GM19238 (cell line): ENCODE measurements around the gene TST.

Experiments used
- DNase-seq: peaks from one replicate; pipeline ENCODE4 v3.0.0; 2011; ENCODE audit warnings: low spot score; ENCODE audit not compliant: insufficient read length

TST gene

DNA sequence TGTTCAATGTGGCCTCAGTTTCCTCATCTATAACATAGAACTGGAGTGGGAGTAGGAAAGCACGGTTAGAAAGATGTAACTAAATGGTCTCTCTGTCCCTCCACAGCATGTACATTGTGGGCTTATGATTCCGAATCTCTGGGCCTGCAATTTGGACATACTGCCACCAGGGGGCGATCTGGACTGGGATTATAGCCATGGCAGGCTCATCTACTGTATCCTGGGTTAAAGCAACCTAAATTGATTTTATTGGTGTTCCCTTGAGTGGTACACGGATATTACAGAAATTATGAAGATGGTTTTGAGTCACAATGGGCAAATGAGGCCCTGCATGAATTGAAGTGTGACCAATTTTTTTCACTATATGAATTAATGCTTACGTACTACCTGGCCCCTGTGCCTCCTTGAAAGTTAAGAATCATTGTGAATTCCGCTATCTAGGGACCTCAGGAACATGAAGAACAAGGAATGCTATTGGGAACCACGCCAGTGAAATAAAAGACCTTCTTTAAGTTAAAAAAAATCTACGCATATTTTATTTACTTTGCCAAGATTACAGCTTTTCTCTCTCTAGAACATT lies 32.9 kb downstream of the TST start:
- no peak for DNase-seq

GRCh38 chr22:36985211-36985889 lies 33.9 kb downstream of the TST start:
- DNase-seq = no peak

DNA sequence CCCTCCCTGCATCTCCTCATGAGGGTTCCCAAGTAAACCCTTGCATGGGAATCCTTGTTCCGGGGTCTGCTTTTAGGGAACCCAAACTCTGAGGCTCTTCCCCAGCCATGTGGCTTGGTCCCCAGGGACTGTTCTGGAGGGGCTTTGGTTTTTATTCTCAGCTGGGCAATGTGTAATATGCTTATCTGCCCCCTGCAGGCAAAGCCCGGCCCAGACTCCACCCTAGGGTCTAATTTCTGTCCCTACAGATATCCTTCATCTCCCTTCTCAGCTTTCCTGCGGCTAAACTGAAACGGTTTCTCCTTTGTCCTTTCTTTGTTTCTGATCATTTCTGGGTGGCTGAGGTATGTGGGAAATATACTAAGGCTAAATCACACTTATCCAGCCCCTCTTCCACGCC lies 37.1 kb downstream of the TST start:
- no peak for DNase-seq

- DNase-seq = no peak
Observed at GRCh38 chr22:36981247-36981775, 37.9 kb downstream of the TST start.

DNA sequence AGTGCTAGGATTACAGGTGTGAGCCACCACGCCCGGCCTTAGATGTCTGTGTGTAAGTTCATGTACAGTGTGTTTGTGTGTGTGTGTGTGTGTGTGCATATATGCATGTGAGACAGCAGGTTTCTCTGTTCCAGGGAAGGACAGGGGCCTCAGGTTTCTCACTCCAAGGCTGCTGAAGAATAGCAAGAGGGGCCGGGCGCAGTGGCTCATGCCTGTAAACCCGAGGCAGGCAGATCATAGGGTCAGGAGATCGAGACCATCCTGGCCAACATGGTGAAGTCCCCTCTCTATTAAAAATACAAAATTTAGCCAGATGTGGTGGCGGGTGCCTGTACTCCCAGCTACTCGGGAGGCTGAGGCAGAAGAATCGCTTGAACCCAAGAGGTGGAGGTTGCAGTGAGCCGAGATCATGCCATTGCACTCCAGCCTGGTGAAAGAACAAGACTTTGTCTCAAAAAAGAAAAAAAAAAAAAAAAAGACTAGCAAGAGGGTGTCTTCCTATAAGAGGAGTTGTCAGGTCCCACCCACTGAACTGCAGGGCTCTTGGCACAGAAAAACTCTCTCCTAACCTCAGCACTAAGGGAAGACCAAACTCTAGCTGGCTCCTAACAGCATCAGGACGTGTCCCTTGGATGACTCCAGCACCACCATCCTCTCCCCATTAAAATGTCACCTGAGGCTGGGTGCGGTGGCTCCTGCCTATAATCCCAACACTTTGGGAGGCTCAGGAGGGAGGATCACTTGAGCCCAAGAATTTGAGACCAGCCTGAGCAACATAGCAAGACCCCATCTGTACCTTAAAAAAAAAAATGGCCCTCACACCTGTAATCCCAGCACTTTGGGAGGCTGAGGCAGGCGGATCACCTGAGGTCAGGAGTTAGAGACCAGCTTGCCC lies 40.0 kb downstream of the TST start:
- no peak for DNase-seq

- peak; percentile 90 for DNase-seq
Observed at GRCh38 chr22:36977947-36978660, 41.1 kb downstream of the TST start.

- peak; percentile 50 for DNase-seq
Observed at GRCh38 chr22:36977401-36977861, 41.8 kb downstream of the TST start.

DNA sequence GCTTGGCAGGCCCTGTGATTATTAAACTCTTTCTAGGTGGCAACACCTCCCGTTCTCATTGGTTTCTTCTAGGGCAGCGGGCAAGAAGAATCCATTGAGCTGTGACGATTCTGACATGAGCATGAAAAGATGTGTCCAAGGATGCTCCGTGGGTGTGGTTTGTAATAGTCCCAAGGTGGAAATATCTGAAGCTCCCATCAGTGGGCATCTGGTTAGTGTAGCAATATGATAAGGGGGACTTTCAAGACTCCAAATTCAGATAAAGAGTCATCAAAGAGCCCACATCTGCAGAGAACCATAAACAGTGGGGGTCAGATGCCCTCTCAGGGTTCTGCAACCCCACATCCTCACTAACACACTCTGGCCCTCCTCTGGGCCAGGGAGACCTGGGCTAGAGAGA lies 42.6 kb downstream of the TST start:
- no peak for DNase-seq

- DNase-seq = no peak
Observed at GRCh38 chr22:36971341-36972125, 47.7 kb downstream of the TST start.

DNA sequence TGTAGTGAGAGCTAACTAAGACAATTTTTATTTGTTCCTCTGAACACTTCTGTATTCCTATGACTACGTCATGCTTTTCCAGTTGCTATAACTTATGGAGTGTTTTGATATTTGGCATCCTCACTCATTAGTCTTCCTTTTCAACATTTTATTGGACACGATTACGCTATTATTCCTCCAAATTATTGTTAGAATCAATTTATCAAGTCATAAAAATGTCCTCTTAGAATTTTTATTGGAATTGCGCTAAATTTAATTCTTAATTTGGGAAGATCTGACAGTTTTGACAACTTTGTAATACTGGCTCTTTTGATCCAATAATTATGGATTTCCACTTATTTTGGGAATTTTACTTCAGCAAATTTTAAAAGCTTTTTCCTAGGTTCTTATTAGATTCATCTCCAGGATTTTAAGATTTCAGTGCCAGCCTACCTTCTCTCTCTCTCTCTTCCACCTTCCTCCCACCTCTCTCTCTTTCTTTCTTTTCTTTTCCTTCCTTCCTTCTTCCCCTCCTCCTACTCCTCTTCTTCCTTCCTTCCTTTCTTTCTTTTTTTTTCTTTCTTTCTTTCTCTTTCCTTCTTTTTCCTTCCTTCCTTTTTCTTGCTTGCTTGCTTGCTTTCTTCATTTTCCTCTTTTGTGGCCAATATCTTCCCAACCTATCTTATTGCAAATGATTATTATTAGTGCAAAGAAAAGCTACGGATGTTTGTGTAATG lies 50.8 kb downstream of the TST start:
- DNase-seq = no peak

DNA sequence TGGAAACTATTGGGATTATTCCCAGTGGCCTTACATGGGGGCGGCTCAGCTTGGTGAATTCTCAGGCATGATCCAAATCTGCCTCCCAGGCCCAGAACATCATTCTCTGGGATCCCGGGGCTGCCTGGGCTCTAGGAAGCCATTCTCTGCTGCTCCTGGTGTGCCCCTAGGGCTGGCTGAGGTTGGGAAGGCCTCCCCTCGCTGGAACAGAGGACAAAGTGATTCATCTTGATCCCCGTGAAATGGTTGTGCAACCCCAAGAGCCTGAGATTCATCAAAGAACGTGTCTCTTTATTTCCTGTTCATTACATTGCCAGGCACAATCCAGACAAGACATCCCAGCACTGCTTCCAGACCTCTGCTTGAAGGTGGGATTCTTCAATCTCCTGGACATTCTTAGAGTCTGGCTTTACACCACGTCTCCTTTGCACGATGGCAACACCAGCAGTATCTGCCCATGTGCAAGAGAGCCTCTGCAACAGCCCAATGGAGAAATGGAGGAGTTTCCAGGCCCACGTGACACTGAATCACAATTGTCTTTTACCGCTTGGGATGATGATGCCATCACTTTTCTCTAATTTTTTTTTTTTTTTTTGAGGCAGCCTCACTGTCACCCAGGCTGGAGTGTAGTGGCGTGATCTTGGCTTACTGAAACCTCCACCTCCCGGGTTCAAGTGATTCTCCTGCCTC lies 52.3 kb downstream of the TST start:
- DNase-seq = no peak

GRCh38 chr22:36965696-36966095 lies 53.6 kb downstream of the TST start:
- no peak for DNase-seq

DNA sequence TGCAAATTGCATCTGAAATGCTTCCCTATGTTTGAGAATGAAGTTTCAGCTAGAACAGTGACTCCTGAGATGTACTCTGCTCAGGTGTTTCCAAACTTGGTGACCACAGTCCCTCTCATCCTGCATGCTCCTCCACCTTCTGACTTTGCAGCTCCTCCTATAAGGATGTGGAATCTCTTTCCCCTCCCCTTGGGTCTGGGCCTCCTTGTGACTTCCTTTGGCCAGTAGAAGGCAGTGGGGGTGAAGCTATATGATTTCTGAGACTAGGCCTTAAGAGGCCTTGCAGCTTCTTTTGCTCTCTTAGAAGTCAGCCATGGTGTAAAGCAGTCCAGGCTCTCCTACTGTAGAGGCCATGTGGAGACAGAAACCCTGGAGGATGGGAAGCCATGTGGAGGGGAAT lies 55.1 kb downstream of the TST start:
- no peak for DNase-seq

DNA sequence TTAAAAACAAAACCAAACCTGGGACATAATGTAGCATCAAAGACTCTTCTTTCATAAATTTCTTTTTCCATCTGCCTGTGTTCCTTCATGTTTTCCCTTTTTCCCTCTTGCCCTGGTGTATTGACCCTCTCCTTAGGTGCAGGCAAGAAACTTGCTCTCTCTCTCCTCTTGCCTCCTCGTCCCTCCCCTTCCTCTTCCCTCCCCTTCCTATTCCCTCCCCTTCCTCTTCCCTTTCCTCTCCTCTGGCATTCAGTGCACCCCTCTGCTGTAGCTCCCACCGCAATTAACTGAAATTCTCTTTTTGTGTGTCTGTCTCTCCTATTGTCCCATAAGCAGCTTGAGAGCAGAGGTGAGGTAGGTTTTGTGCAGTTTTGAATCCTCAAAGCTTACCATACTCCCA lies 55.9 kb downstream of the TST start:
- no peak for DNase-seq

- no peak for DNase-seq
Observed at GRCh38 chr22:36961626-36962025, 57.6 kb downstream of the TST start.
